H1 (cell line): ENCODE measurements around the gene RAMACL. TPM values are rescaled to one million over a fixed set of nuclear protein-coding genes. Genes with fewer than 3 reads are reported as not detected.

Experiments used
- CTCF ChIA-PET: fragments of 300-600 bp; sonication (Branson Sonifier 250); formaldehyde crosslinking; loops from one replicate; lab custom pipeline; 2021; ENCODE audit not compliant: partially characterized antibody; lab: Charles Lee
- POLR2A ChIA-PET: fragments of 300-600 bp; sonication (Branson Sonifier 250); formaldehyde crosslinking; loops from one replicate; lab custom pipeline; 2021; ENCODE audit warnings: inconsistent platforms; ENCODE audit not compliant: partially characterized antibody; lab: Charles Lee
- DNase-seq, 2 experiments: peaks; one replicate each; pipeline versions ENCODE4 v3.0.0 to v3.0.0-alpha.2; 2010 to 2022; ENCODE audit warnings: low spot score in 2 of 2, low read depth in 1 of 2, mixed read lengths in 1 of 2
- FAIRE-seq: peaks from 2 replicates; lab custom pipeline; 2011; peaks lifted over from hg19 to GRCh38; lab: Jason Lieb, UNC
- H2AFZ ChIP-seq: 2 replicates; pipeline ENCODE4 v1.8.1; 2012; ENCODE audit warnings: low read length, inconsistent platforms
- H2AK5ac ChIP-seq: 2 replicates; pipeline ENCODE4 v1.6.1; 2013; ENCODE audit warnings: low read depth, low read length
- H2BK120ac ChIP-seq: replicated peaks from 2 replicates; pipeline ENCODE3; 2013; ENCODE audit warnings: low read depth, low read length, inconsistent platforms
- H2BK12ac ChIP-seq: 2 replicates; pipeline ENCODE4 v1.6.1; 2013; ENCODE audit warnings: low read depth, low read length
- H2BK15ac ChIP-seq: 2 replicates; pipeline ENCODE4 v1.6.1; 2013; ENCODE audit warnings: low read length
- H2BK20ac ChIP-seq: 2 replicates; pipeline ENCODE4 v1.6.1; 2013; ENCODE audit warnings: low read length
- H2BK5ac ChIP-seq: 2 replicates; pipeline ENCODE4 v1.6.1; 2013; ENCODE audit warnings: low read depth, low read length
- H3K14ac ChIP-seq: 2 replicates; pipeline ENCODE4 v1.6.1; 2013; ENCODE audit warnings: inconsistent platforms; ENCODE audit not compliant: insufficient read length
- H3K18ac ChIP-seq: 2 replicates; pipeline ENCODE4 v1.6.1; 2013; ENCODE audit warnings: low read length; ENCODE audit errors: extremely low read depth
- H3K23ac ChIP-seq: 2 replicates; pipeline ENCODE4 v1.6.1; 2013; ENCODE audit warnings: inconsistent platforms; ENCODE audit not compliant: insufficient read length
- H3K23me2 ChIP-seq: 2 replicates; pipeline ENCODE4 v1.6.1; 2013; ENCODE audit warnings: low read depth, low read length
- H3K27ac ChIP-seq: 2 replicates; pipeline ENCODE4 v1.6.1; 2011; ENCODE audit warnings: low read depth, low read length, inconsistent platforms
- H3K27me3 ChIP-seq, 4 experiments: replicated peaks in 1 of 4; 1 replicate in 1 of 4; 2 replicates in 3 of 4; pipeline versions ENCODE4 v1.6.1 to v1.8.1; 2011 to 2013; ENCODE audit warnings: low read length in 3 of 4, mild to moderate bottlenecking in 3 of 4, inconsistent platforms in 2 of 4, mixed read lengths in 2 of 4, moderate library complexity in 1 of 4; ENCODE audit not compliant: control insufficient read depth in 3 of 4, insufficient read depth in 3 of 4; ENCODE audit errors: extremely low read depth in 1 of 4
- H3K36me3 ChIP-seq, 4 experiments: 2 replicates each; pipeline versions ENCODE4 v1.6.1 to v1.8.1; 2011 to 2013; ENCODE audit warnings: mild to moderate bottlenecking in 4 of 4, low read length in 3 of 4, moderate library complexity in 2 of 4, control low read depth in 1 of 4, inconsistent platforms in 1 of 4; ENCODE audit not compliant: insufficient read depth in 4 of 4, control insufficient read depth in 2 of 4
- H3K4ac ChIP-seq: replicated peaks from 2 replicates; pipeline ENCODE3; 2013; ENCODE audit warnings: low read length, low read depth, mixed read lengths, inconsistent platforms; ENCODE audit not compliant: insufficient read length
- H3K4me1 ChIP-seq, 4 experiments: replicated peaks in 1 of 4; 1 replicate in 1 of 4; 2 replicates in 3 of 4; pipeline versions ENCODE4 v1.6.1 to v1.8.1; 2011 to 2013; ENCODE audit warnings: low read length in 3 of 4, inconsistent platforms in 2 of 4, mixed read lengths in 1 of 4; ENCODE audit not compliant: insufficient read depth in 4 of 4, control insufficient read depth in 3 of 4
- H3K4me2 ChIP-seq, 2 experiments: 2 replicates each; pipeline versions ENCODE4 v1.6.1 to v1.8.1; 2011 to 2013; ENCODE audit warnings: low read depth in 2 of 2, low read length in 2 of 2, control low read depth in 1 of 2, inconsistent platforms in 1 of 2, mild to moderate bottlenecking in 1 of 2; ENCODE audit not compliant: insufficient read depth in 1 of 2
- H3K4me3 ChIP-seq, 4 experiments: fragments of 200-600, 300-600 bp in 1 of 4; sonication (generic), shearing (Covaris generic), sonication (Bioruptor Twin) in 1 of 4; 2 replicates each; pipeline versions ENCODE4 v1.5.1 to v1.8.1; 2011 to 2016; ENCODE audit warnings: low read length in 4 of 4, low read depth in 3 of 4, control low read depth in 2 of 4, inconsistent platforms in 2 of 4, mild to moderate bottlenecking in 2 of 4, mixed read lengths in 1 of 4, moderate library complexity in 1 of 4; ENCODE audit not compliant: insufficient read depth in 2 of 4; ENCODE audit errors: extremely low read depth in 1 of 4
- H3K56ac ChIP-seq: replicated peaks from 2 replicates; pipeline ENCODE3; 2013; ENCODE audit warnings: low read depth, mild to moderate bottlenecking, mixed read lengths, low read length, inconsistent platforms; ENCODE audit not compliant: insufficient read length
- H3K79me1 ChIP-seq: 2 replicates; pipeline ENCODE4 v1.6.1; 2013; ENCODE audit warnings: low read depth, low read length, control low read depth
- H3K79me2 ChIP-seq, 2 experiments: 2 replicates each; pipeline versions ENCODE4 v1.6.1 to v1.8.1; 2012 to 2013; ENCODE audit warnings: low read length in 2 of 2, mild to moderate bottlenecking in 2 of 2, inconsistent platforms in 1 of 2; ENCODE audit not compliant: insufficient read depth in 2 of 2, control insufficient read depth in 1 of 2
- H3K9ac ChIP-seq, 4 experiments: replicated peaks in 1 of 4; 1 replicate in 1 of 4; 2 replicates in 3 of 4; pipeline versions ENCODE4 v1.6.1 to v1.8.1; 2011 to 2013; ENCODE audit warnings: low read depth in 3 of 4, low read length in 3 of 4, control low read depth in 2 of 4, mild to moderate bottlenecking in 2 of 4, moderate library complexity in 2 of 4, inconsistent platforms in 1 of 4; ENCODE audit errors: extremely low read depth in 1 of 4
- H3K9me3 ChIP-seq, 2 experiments: 2 replicates each; pipeline versions ENCODE4 v1.6.1 to v1.8.1; 2012 to 2013; ENCODE audit warnings: mild to moderate bottlenecking in 2 of 2, moderate library complexity in 2 of 2, control low read depth in 1 of 2, inconsistent platforms in 1 of 2, low read depth in 1 of 2, low read length in 1 of 2, mixed read lengths in 1 of 2; ENCODE audit not compliant: insufficient read depth in 2 of 2
- H4K20me1 ChIP-seq, 2 experiments: replicated peaks in 1 of 2; 2 replicates each; pipeline versions ENCODE3 to v1.8.1; 2011 to 2013; ENCODE audit warnings: inconsistent platforms in 2 of 2, low read length in 2 of 2, mild to moderate bottlenecking in 1 of 2; ENCODE audit not compliant: insufficient read depth in 2 of 2, control insufficient read depth in 1 of 2
- H4K5ac ChIP-seq: 2 replicates; pipeline ENCODE4 v1.6.1; 2013; ENCODE audit warnings: low read length, low read depth, mixed read lengths, inconsistent platforms; ENCODE audit not compliant: insufficient read length
- H4K8ac ChIP-seq: 2 replicates; pipeline ENCODE4 v1.8.0; 2013; ENCODE audit warnings: mild to moderate bottlenecking, moderate library complexity, low read length, inconsistent platforms; ENCODE audit not compliant: insufficient read depth; ENCODE audit errors: extremely low read depth
- H4K91ac ChIP-seq: replicated peaks from 2 replicates; pipeline ENCODE3; 2013; ENCODE audit warnings: low read length, mixed read lengths, inconsistent platforms; ENCODE audit not compliant: insufficient read length
- BRCA1 ChIP-seq: IDR thresholded peaks from 2 replicates; pipeline ENCODE4 v1.6.1; 2012; ENCODE audit warnings: low read depth, low read length, improper control_type of control experiment
- CBX8 ChIP-seq: fragments of 300-800, 300-1000 bp; sonication (generic); IDR thresholded peaks from 2 replicates; pipeline ENCODE4 v1.7.1; 2016; ENCODE audit warnings: low read depth, low read length, borderline replicate concordance
- CHD1 ChIP-seq: IDR thresholded peaks from 2 replicates; pipeline ENCODE4 v1.6.1; 2012; ENCODE audit warnings: low read depth, low read length, improper control_type of control experiment
- CREB1 ChIP-seq: IDR thresholded peaks from 2 replicates; pipeline ENCODE4 v1.6.1; 2012; ENCODE audit warnings: inconsistent platforms
- GABPA ChIP-seq: IDR thresholded peaks from 2 replicates; pipeline ENCODE4 v1.6.1; 2011; ENCODE audit warnings: mild to moderate bottlenecking, low read length, moderate library complexity, borderline replicate concordance; ENCODE audit not compliant: insufficient read depth
- HDAC2 ChIP-seq, 2 experiments: fragments of 300-600 bp in 1 of 2; sonication (generic) in 1 of 2; IDR thresholded peaks; 2 replicates each; pipeline ENCODE4 v1.6.1; 2011 to 2012; ENCODE audit warnings: low read depth in 2 of 2, low read length in 2 of 2, mild to moderate bottlenecking in 2 of 2, moderate library complexity in 2 of 2, borderline replicate concordance in 1 of 2, inconsistent platforms in 1 of 2
- POU5F1 ChIP-seq: IDR thresholded peaks from 2 replicates; pipeline ENCODE4 v1.6.1; 2011; ENCODE audit warnings: low read depth, mild to moderate bottlenecking, low read length, moderate library complexity
- RFX5 ChIP-seq: IDR thresholded peaks from 2 replicates; pipeline ENCODE4 v1.6.1; 2011; ENCODE audit warnings: low read depth, low read length, improper control_type of control experiment, borderline replicate concordance
- SIX5 ChIP-seq: IDR thresholded peaks from 2 replicates; pipeline ENCODE4 v1.6.1; 2011; ENCODE audit warnings: mild to moderate bottlenecking, low read depth, low read length
- SUZ12 ChIP-seq: fragments of 200-600 bp; sonication (generic); IDR thresholded peaks from 2 replicates; pipeline ENCODE4 v1.6.1; 2012; ENCODE audit warnings: mild to moderate bottlenecking, inconsistent platforms, low read length, moderate library complexity, mixed read lengths
- TAF7 ChIP-seq: optimal IDR thresholded peaks from 2 replicates; pipeline ENCODE3; 2011; ENCODE audit warnings: low read depth, mild to moderate bottlenecking, inconsistent platforms, low read length, moderate library complexity, borderline replicate concordance
- WGBS, 2 experiments: shearing (Covaris generic) in 1 of 2; methylation state at CpG; one replicate each; pipeline versions ENCODE4 v1.1.6 to v1.1.7; 2013 to 2015; ENCODE audit warnings: low lambda C conversion rate in 2 of 2, mixed read lengths in 2 of 2, inconsistent platforms in 1 of 2, low coverage in 1 of 2, missing lambda C conversion rate in 1 of 2; ENCODE audit not compliant: insufficient replicate concordance in 2 of 2, insufficient coverage in 1 of 2, insufficient read length in 1 of 2; ENCODE audit errors: extremely low coverage in 1 of 2, missing lambda C conversion rate in 1 of 2; 5-methylcytosine and 5-hydroxymethylcytosine counted together
- polyA plus RNA-seq, 7 experiments: library from polyadenylated mRNA; depleted of rRNA in 3 of 7; stranded (reverse) in 5 of 7; unstranded in 2 of 7; fragments of >200 nt in 5 of 7; fragments of 200-250 nt in 2 of 7; gene quantifications; 1 replicate in 5 of 7; 2 replicates in 1 of 7; 4 replicates in 1 of 7; pipeline versions ENCODE4 v1.2.1 to v1.2.3, GENCODE V29; 2011 to 2013; ENCODE audit warnings: missing spikeins in 2 of 7, mixed read lengths in 2 of 7
- total RNA-seq: library from RNA; stranded (reverse); fragmentation: NEBNext Ultra II Directional; extraction: Animal tissue kit (Norgen Biotek cat#: 25700); gene quantifications from 2 replicates; pipeline ENCODE4 v1.2.1, GENCODE V29; 2021
- TF ChIP-seq, protein P1 (sequence below): IDR thresholded peaks from 2 replicates; pipeline ENCODE4 v1.6.1; 2012; ENCODE audit warnings: low read length, inconsistent platforms

The RAMACL gene
- total and polyA plus RNA-seq, 2 of the 8 experiments (the other 6 are each of a cell fraction or from before 2014, with no cell fraction given) = 0.23 to 0.97 TPM

- CTCF ChIA-PET = interaction anchor here (0.6 to 1.6 kb wide), 4 partner anchors 14 to 400 kb away, joined by 3 to 5 read pairs (median 4); no protein-coding TSS in a partner anchor
These were observed 2.9 kb upstream of the RAMACL start for GRCh38 chr6:166589337-166589731.

More at GRCh38 chr6:166589337-166589731, 2.9 kb upstream of the RAMACL start:
- no peaks in the 10 kb centered on the region for H3K23me2 ChIP-seq
- H3K79me2 ChIP-seq = peaks cover 3 to 22% of the 10 kb centered on the region in 2 experiments; a peak in 2 of 4 replicates
- no peak overlapping the region for H3K4me3 ChIP-seq
- no peak overlapping the region for H3K23ac ChIP-seq
- peaks cover 3% of the 10 kb centered on the region for H3K79me1 ChIP-seq
- WGBS, 2 experiments = 92% methylated on average over 4 of the region's 4 CpGs; no CpG with 5 or more reads in 1 of the 2 experiments
- H2AFZ ChIP-seq = no peak overlapping the region
- no peak overlapping the region for H2AK5ac ChIP-seq
- no peak overlapping the region for H2BK15ac ChIP-seq
- no peak overlapping the region for H3K18ac ChIP-seq
- POLR2A ChIA-PET = interaction anchor here (0.6 to 1.7 kb wide), 7 partner anchors 8 to 124 kb away, joined by 3 to 5 read pairs (median 3); partner anchors contain the start of gene RPS6KA2
- H3K36me3 ChIP-seq = no peaks in the 10 kb centered on the region
- no peak overlapping the region for H4K91ac ChIP-seq
- H3K9ac ChIP-seq = no peak overlapping the region
- H3K27me3 ChIP-seq = no peaks in the 10 kb centered on the region
- no peak overlapping the region for H2BK12ac ChIP-seq
- no peak overlapping the region for H3K14ac ChIP-seq
- H2BK5ac ChIP-seq = no peak overlapping the region
- H4K5ac ChIP-seq = no peak overlapping the region
- no peak overlapping the region for H3K4me2 ChIP-seq
- H3K4ac ChIP-seq = no peak overlapping the region
- peaks cover 2 to 7% of the 10 kb centered on the region in 2 experiments for H4K20me1 ChIP-seq
- H3K56ac ChIP-seq = no peak overlapping the region
- no peaks in the 10 kb centered on the region for H3K9me3 ChIP-seq
- no peak overlapping the region for H4K8ac ChIP-seq
- DNase-seq = no peak
- TF ChIP-seq BRCA1 (no peak), HDAC2 (IDR thresholded peaks at IDR 0.05; ENCODE audit: borderline replicate concordance in 1 of 2, low read depth in 2 of 2, low read length in 2 of 2) (no peak), TAF7 (no peak), CREB1 (no peak), CHD1 (no peak), CBX8 (no peak), SUZ12 (no peak), POU5F1 (no peak), SIX5 (no peak), GABPA (no peak), RFX5 (no peak)
- TF ChIP-seq, protein P1, sequence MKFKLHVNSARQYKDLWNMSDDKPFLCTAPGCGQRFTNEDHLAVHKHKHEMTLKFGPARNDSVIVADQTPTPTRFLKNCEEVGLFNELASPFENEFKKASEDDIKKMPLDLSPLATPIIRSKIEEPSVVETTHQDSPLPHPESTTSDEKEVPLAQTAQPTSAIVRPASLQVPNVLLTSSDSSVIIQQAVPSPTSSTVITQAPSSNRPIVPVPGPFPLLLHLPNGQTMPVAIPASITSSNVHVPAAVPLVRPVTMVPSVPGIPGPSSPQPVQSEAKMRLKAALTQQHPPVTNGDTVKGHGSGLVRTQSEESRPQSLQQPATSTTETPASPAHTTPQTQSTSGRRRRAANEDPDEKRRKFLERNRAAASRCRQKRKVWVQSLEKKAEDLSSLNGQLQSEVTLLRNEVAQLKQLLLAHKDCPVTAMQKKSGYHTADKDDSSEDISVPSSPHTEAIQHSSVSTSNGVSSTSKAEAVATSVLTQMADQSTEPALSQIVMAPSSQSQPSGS = no peak
- TF ChIP-seq, all 59 proteins: peak for 0
- no peak overlapping the region for H2BK20ac ChIP-seq
- peaks cover 2 to 9% (median 5%) of the 10 kb centered on the region in 4 experiments; a peak in 3 of 7 replicates for H3K4me1 ChIP-seq
- no peak for FAIRE-seq
- no peak overlapping the region for H2BK120ac ChIP-seq
- H3K27ac ChIP-seq = no peak overlapping the region
